C4-2B (cell line): ENCODE results near the gene OR14I1.
"Not testable (repeated sequence)": the region's sequence is repeated elsewhere in the genome, so short reads cannot be mapped to it uniquely, and the experiment has no call there.

Experiments
- H3K27ac ChIP-seq: fragments of 450-650 bp; 2 replicates; pipeline ENCODE4 v1.5.1; 2017
- ZFX ChIP-seq: fragments of 450-650 bp; IDR thresholded peaks from 2 replicates; pipeline ENCODE4 v1.6.1; 2017
- TF ChIP-seq, protein P1 (sequence below): fragments of 450-650 bp; conservative IDR thresholded peaks from 2 replicates; pipeline ENCODE4 v1.5.1; 2017; ENCODE audit warnings: mild to moderate bottlenecking

OR14I1 gene

DNA sequence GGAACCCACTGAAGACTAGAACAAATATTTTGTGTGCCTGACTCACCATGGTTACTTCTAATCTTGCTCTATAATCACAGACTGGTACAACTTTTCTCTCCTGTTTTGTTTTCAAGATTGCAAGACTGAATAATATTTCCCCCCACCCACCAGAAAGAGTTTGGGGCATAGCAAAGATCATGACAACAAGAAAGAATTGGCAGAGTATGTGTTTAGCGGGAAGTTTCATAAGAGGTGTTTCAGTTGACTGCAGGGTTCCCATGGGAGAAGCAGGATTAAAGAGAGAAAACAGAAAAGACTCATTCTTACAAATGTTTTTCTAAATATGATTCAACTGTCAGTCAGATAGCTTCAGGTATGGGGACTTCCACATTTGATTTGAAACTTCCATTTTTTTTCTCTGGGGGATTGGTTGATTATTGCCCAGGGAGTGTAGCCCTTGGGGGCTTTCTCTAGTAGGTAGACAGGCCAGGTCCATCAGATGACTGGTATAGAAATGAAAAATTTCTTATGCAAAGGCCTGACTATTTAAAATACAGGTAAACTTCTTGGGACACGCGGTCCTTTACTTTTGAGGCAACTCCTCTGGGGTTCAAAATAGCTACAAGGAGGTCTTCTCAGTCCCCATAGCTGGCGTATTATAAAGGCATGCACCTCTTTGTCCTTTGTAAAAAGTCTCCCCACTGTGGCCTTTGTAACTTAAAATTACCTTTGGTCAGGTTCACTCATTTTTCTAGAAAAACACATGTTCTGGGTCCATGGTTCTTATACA, 13.9 kb downstream of the OR14I1 start:
- TF ChIP-seq ZFX = no peak
- TF ChIP-seq, protein P1, sequence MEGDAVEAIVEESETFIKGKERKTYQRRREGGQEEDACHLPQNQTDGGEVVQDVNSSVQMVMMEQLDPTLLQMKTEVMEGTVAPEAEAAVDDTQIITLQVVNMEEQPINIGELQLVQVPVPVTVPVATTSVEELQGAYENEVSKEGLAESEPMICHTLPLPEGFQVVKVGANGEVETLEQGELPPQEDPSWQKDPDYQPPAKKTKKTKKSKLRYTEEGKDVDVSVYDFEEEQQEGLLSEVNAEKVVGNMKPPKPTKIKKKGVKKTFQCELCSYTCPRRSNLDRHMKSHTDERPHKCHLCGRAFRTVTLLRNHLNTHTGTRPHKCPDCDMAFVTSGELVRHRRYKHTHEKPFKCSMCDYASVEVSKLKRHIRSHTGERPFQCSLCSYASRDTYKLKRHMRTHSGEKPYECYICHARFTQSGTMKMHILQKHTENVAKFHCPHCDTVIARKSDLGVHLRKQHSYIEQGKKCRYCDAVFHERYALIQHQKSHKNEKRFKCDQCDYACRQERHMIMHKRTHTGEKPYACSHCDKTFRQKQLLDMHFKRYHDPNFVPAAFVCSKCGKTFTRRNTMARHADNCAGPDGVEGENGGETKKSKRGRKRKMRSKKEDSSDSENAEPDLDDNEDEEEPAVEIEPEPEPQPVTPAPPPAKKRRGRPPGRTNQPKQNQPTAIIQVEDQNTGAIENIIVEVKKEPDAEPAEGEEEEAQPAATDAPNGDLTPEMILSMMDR = no peak
- no peak overlapping the region for H3K27ac ChIP-seq

DNA sequence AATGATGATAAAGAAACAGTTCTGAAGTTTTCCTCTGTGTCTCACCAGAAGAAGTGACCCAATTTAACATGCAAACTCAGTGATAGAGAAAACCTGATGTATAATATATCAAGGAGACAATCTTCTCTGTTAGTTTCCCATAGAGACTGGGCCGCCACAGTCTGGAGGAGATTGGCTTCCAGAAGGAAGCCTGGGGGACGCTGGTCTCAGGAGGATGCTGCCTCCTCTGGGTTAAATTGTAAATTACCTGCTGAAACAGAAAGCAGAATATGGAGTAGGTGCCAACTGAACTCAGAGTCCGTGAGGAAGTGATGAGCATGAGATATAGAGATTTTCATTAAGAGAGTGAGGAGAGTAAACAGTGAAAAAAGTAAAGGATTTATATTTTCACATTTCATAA, 15.8 kb downstream of the OR14I1 start:
- no peak for TF ChIP-seq ZFX
- TF ChIP-seq, protein P1 = peak; percentile 63
- H3K27ac ChIP-seq = no peak overlapping the region

DNA sequence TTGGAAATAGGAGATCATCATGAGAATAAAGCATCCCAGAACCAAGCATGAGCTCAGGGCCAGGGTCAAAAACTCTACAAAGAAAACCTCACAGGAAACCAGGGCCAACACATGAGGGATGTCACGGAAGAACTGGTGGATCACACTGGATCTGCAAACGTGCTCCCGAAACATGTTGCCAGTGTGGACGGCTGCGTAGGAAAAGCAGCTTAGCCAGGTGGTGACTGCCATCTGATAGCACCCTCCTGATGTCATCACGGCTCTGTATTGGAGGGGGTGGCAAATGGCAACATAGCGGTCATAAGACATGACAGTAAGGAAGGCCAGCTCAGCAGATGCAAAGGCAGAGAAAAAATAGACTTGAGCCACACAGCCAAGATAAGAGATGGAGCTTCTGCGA, 20.9 kb downstream of the OR14I1 start:
- no peak for TF ChIP-seq ZFX
- TF ChIP-seq, protein P1 = no peak
- H3K27ac ChIP-seq = no peak overlapping the region

GRCh38 chr1:248670003-248670402, 32.6 kb downstream of the OR14I1 start:
- no peak overlapping the region for H3K27ac ChIP-seq
- TF ChIP-seq ZFX = no peak
- TF ChIP-seq, protein P1 = no peak

GRCh38 chr1:248663453-248664328, 38.9 kb downstream of the OR14I1 start:
- not testable (repeated sequence) for H3K27ac ChIP-seq

GRCh38 chr1:248656797-248657196, 45.8 kb downstream of the OR14I1 start:
- H3K27ac ChIP-seq = not testable (repeated sequence)

GRCh38 chr1:248655354-248655753, 47.2 kb downstream of the OR14I1 start, which contains the start of gene OR2T27:
TSS of gene OR2T27 (minus strand) at chr1:248655528. CDS start at chr1:248650884, 4,644 bp downstream.
- H3K27ac ChIP-seq = not testable (repeated sequence)
